HepG2 (cell line): ENCODE data around the gene AS3MT. TPM values are rescaled to one million over a fixed set of nuclear protein-coding genes. Genes with fewer than 3 reads are reported as not detected.

ENCODE experiments used
- NCOA2 ChIP-seq: sonication (generic); formaldehyde crosslinking; IDR thresholded peaks from 2 replicates; pipeline ENCODE4 v1.8.0; 2022; ENCODE audit warnings: inconsistent platforms
- SMYD3 ChIP-seq: sonication (generic); formaldehyde crosslinking; IDR thresholded peaks from 2 replicates; pipeline ENCODE4 v1.8.1; 2023; ENCODE audit warnings: mild to moderate bottlenecking, missing genetic modification reagents
- SNAPC2 ChIP-seq: sonication (generic); formaldehyde crosslinking; IDR thresholded peaks from 2 replicates; pipeline ENCODE4 v1.8.1; 2022; ENCODE audit warnings: mild to moderate bottlenecking, missing genetic modification reagents
- ZFP91 ChIP-seq: sonication (generic); formaldehyde crosslinking; IDR thresholded peaks from 2 replicates; pipeline ENCODE4 v1.9.0; 2022; ENCODE audit warnings: missing genetic modification reagents, mild to moderate bottlenecking, borderline replicate concordance
- ZMAT5 ChIP-seq: sonication (generic); formaldehyde crosslinking; IDR thresholded peaks from 2 replicates; pipeline ENCODE4 v1.5.0; 2020; ENCODE audit warnings: mild to moderate bottlenecking, low read depth, missing genetic modification reagents, borderline replicate concordance
- ZNF274 ChIP-seq: sonication (generic); formaldehyde crosslinking; IDR thresholded peaks from 2 replicates; pipeline ENCODE4 v1.5.1; 2020; ENCODE audit warnings: mild to moderate bottlenecking, missing genetic modification reagents
- ZNF33B ChIP-seq: sonication (generic); formaldehyde crosslinking; IDR thresholded peaks from 2 replicates; pipeline ENCODE4 v1.5.1; 2020; ENCODE audit warnings: mild to moderate bottlenecking, missing genetic modification reagents
- polyA plus RNA-seq, 8 experiments: library from polyadenylated mRNA; depleted of rRNA in 3 of 8; stranded (reverse) in 7 of 8; unstranded in 1 of 8; fragments of >200 nt; fragmentation: Illumina TruSeq in 4 of 8; extraction: Trizol in 4 of 8; gene quantifications; 2 replicates each; pipeline versions ENCODE4 v1.2.1 to v1.2.3, GENCODE V29; 2011 to 2016; ENCODE audit warnings: low read depth in 4 of 8, missing spikeins in 1 of 8, mixed read lengths in 1 of 8; ENCODE audit not compliant: insufficient read depth in 1 of 8
- total RNA-seq, 5 experiments: library from RNA; depleted of rRNA; stranded (reverse); fragments of >200 nt; fragmentation: Illumina TruSeq; extraction: Trizol; gene quantifications; 2 replicates each; pipeline ENCODE4 v1.2.3, GENCODE V29; 2016; ENCODE audit warnings: low read depth in 1 of 5
- TF ChIP-seq, protein P1 (sequence below): sonication (generic); formaldehyde crosslinking; IDR thresholded peaks from 2 replicates; pipeline ENCODE4 v1.5.1; 2020; ENCODE audit warnings: missing genetic modification reagents, mild to moderate bottlenecking, borderline replicate concordance
- TF ChIP-seq, protein P2 (sequence below): sonication (generic); formaldehyde crosslinking; IDR thresholded peaks from 2 replicates; pipeline ENCODE4 v1.4.0; 2020; ENCODE audit warnings: mild to moderate bottlenecking, missing genetic modification reagents

AS3MT gene
- total and polyA plus RNA-seq, 2 of the 13 experiments (the other 11 are each of a cell fraction or from before 2014, with no cell fraction given): 8.7 to 17.4 TPM

DNA sequence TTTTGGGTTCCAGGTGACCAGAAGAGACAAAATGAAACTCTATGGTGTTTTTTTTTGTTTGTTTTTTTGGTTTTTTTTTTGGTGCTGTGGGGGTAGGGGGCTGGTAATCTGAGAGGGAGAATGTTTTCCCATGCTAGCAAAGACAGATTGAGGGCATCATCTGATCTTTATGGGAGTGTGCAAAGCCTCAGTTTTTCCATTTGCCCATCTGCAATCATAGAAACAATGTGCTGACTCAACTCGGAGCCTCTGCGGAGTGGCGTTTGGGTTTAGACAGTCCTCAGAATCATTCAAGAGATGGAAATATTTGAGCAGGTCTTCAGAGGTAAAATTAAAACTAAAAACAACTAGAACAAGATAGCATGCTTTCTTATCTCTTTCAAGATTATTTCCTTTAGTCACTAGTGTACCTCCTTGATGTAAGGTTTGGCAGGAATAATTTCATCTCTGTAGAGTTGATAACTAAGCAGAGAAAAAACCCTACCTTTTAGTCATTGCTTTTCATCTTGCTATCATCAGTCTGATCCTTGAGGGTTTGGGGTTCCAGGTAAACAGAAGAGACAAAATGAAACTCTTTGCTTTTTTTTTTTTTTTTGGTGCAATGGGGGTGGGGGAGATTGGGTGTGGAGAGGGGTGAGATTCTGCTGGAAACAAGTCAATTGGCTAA is 66.8 kb downstream of the AS3MT start (continued):
- TF ChIP-seq NCOA2 (CRISPR knock-in tag) (no peak), ZNF33B (CRISPR knock-in tag) (no peak), SMYD3 (CRISPR knock-in tag) (no peak), ZMAT5 (CRISPR knock-in tag) (no peak), ZNF274 (no peak), SNAPC2 (CRISPR knock-in tag) (no peak), ZFP91 (CRISPR knock-in tag) (no peak)
- TF ChIP-seq, protein P1, sequence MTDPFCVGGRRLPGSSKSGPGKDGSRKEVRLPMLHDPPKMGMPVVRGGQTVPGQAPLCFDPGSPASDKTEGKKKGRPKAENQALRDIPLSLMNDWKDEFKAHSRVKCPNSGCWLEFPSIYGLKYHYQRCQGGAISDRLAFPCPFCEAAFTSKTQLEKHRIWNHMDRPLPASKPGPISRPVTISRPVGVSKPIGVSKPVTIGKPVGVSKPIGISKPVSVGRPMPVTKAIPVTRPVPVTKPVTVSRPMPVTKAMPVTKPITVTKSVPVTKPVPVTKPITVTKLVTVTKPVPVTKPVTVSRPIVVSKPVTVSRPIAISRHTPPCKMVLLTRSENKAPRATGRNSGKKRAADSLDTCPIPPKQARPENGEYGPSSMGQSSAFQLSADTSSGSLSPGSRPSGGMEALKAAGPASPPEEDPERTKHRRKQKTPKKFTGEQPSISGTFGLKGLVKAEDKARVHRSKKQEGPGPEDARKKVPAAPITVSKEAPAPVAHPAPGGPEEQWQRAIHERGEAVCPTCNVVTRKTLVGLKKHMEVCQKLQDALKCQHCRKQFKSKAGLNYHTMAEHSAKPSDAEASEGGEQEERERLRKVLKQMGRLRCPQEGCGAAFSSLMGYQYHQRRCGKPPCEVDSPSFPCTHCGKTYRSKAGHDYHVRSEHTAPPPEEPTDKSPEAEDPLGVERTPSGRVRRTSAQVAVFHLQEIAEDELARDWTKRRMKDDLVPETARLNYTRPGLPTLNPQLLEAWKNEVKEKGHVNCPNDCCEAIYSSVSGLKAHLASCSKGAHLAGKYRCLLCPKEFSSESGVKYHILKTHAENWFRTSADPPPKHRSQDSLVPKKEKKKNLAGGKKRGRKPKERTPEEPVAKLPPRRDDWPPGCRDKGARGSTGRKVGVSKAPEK (CRISPR knock-in tag): no peak
- TF ChIP-seq, protein P2, sequence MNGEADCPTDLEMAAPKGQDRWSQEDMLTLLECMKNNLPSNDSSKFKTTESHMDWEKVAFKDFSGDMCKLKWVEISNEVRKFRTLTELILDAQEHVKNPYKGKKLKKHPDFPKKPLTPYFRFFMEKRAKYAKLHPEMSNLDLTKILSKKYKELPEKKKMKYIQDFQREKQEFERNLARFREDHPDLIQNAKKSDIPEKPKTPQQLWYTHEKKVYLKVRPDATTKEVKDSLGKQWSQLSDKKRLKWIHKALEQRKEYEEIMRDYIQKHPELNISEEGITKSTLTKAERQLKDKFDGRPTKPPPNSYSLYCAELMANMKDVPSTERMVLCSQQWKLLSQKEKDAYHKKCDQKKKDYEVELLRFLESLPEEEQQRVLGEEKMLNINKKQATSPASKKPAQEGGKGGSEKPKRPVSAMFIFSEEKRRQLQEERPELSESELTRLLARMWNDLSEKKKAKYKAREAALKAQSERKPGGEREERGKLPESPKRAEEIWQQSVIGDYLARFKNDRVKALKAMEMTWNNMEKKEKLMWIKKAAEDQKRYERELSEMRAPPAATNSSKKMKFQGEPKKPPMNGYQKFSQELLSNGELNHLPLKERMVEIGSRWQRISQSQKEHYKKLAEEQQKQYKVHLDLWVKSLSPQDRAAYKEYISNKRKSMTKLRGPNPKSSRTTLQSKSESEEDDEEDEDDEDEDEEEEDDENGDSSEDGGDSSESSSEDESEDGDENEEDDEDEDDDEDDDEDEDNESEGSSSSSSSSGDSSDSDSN (CRISPR knock-in tag): no peak
